ENCODE measurements around the gene PPP1R3F.

The PPP1R3F gene

DNA sequence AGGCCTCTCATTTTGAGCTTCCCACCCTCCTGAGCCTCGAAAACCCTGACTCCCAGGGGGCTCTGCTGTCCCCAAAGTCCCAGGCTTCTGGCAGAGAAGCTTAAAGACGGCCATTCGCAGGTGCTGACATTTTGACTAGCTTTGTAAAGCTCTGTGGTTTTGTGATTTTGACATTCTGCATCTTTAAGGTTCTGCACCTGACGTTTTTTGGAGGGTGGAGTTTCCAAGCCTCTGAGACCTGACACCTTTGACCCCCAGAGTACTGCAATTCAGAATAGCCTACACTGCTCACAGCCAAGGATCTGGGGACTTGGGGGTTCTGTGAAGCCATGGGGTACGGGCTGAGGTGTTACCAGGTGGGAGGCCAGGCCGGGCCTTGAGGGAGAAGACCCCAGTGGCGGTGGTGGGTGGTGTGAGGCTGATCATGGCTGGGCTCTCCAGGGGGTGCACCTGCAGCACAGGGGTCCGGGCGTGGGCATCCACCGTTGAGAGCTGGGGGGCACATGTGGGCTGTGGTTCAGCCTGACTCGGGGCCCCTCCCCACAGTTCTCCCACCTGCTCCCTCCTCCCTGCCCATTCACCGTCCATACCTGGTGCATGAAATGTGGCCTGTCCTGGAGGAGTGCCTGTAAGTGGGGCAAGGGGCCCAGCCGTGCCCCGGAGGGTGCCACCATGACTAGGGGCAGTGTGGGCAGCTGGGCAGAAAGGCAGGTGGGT is 12.4 kb upstream of the PPP1R3F start:
- ChIA-PET CTCF (interaction anchor here (0.6 kb wide), 1 partner anchor 144 kb away, joined by 3 read pairs; no protein-coding TSS in a partner anchor), POLR2A (interaction anchor here (1.5 to 6.1 kb wide), 2 partner anchors 8 to 11 kb away, joined by 5 to 42 read pairs; no protein-coding TSS in a partner anchor)
- TF ChIP-seq HDGF (IDR thresholded peaks at IDR 0.05; ENCODE audit: borderline replicate concordance) (no peak), ARNT (IDR thresholded peaks at IDR 0.05) (no peak), L3MBTL2 (conservative IDR thresholded peaks at IDR 0.05) (no peak), SUZ12 (IDR thresholded peaks at IDR 0.05) (no peak), NFRKB (IDR thresholded peaks at IDR 0.05) (no peak), BHLHE40 (IDR thresholded peaks at IDR 0.05; ENCODE audit: borderline replicate concordance) (no peak), FOXM1 (IDR thresholded peaks at IDR 0.05; ENCODE audit: borderline replicate concordance) (no peak)
- TF ChIP-seq, protein P1, sequence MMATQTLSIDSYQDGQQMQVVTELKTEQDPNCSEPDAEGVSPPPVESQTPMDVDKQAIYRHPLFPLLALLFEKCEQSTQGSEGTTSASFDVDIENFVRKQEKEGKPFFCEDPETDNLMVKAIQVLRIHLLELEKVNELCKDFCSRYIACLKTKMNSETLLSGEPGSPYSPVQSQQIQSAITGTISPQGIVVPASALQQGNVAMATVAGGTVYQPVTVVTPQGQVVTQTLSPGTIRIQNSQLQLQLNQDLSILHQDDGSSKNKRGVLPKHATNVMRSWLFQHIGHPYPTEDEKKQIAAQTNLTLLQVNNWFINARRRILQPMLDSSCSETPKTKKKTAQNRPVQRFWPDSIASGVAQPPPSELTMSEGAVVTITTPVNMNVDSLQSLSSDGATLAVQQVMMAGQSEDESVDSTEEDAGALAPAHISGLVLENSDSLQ (IDR thresholded peaks at IDR 0.05): no peak
- no peak for DNase-seq (ENCODE audit: extremely low spot score)

DNA sequence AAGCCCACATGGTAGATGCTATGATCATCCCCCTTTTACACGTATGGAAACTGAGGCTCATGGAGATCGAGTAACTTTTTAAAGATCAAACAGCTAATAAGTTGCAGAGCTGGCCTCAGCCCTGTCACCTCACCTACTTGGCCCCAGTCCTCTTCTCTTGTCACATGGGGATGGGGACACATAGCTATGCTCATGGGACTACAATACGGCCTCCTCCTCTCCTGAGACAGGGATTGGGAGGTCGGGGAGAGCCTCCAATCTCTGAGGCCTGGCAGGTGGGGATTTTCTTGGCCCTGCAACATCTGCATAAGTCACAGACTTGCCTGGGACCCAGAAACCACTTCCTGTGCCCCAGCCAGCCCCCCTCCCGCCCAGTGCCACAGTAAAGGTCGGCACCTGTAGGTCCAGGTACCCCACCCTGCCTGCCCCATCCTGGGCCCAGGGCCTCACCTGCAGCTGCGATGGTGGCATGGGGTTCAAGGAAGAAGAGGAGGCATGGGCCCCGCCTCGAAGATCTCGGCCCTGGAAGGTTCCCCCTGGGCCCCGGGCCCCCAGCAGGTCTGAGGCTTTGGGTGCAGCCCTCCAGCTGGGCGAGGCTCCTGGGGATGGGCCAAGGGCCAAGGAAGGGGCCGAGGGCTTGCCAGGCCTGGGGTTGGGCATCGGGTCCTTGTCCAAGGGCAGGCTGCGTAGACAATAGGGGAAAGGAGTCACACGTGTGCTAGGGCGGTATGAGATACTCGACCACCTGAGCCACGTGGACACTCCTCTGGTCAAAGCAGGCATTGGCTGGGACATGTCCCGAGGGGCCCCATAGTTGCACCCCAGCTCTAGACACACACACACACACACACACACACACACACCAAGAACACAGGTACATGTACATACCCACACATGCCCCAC is 11.5 kb upstream of the PPP1R3F start:
- DNase-seq (ENCODE audit: extremely low spot score): no peak
- no peak for TF ChIP-seq TARDBP (IDR thresholded peaks at IDR 0.05)
- TF ChIP-seq FOXA1 (IDR thresholded peaks at IDR 0.05): no peak
- POLR2A ChIA-PET: interaction anchor here (6.1 kb wide), 1 partner anchor 10 kb away, joined by 42 read pairs; no protein-coding TSS in a partner anchor
- CTCF ChIA-PET: interaction anchor here (0.7 kb wide), 1 partner anchor 10 kb away, joined by 3 read pairs; no protein-coding TSS in a partner anchor

DNA sequence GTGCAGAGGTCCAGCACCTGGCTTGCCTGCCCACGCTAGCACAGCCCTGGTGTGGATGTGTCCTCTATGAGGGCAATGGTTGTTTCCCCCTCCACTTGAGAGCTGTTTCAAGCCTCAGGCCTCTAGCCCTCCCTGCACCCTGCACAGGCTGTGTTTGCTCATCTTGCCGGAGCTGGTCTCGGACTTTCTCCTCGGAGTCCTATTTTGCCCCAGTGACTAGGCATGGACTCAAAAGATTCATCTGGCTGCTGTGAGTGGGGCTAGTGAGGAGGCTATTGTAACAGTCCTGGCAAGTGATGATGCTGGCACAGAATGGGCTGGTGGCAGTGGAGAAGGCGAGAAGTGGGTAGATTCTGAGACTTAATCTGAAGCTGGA is 10.9 kb upstream of the PPP1R3F start:
- TF ChIP-seq HDGF (IDR thresholded peaks at IDR 0.05; ENCODE audit: borderline replicate concordance): no peak
- TF ChIP-seq, protein P1 (IDR thresholded peaks at IDR 0.05): no peak
- no peak for TF ChIP-seq CTBP1 (IDR thresholded peaks at IDR 0.05; ENCODE audit: borderline replicate concordance)
- no peak for TF ChIP-seq L3MBTL2 (conservative IDR thresholded peaks at IDR 0.05)
- no peak for TF ChIP-seq BHLHE40 (IDR thresholded peaks at IDR 0.05; ENCODE audit: borderline replicate concordance)
- TF ChIP-seq ELF4 (IDR thresholded peaks at IDR 0.05): no peak
- TF ChIP-seq SUZ12 (IDR thresholded peaks at IDR 0.05): no peak
- TF ChIP-seq TARDBP (IDR thresholded peaks at IDR 0.05): no peak
- no peak for TF ChIP-seq NFRKB (IDR thresholded peaks at IDR 0.05)
- no peak for TF ChIP-seq ARNT (IDR thresholded peaks at IDR 0.05)
- TF ChIP-seq FOXM1 (IDR thresholded peaks at IDR 0.05; ENCODE audit: borderline replicate concordance): no peak
- TF ChIP-seq FOXA1 (IDR thresholded peaks at IDR 0.05): no peak
- no peak for TF ChIP-seq ZNF384 (IDR thresholded peaks at IDR 0.05)
- POLR2A ChIA-PET: interaction anchor here (6.1 kb wide), 1 partner anchor 9 kb away, joined by 42 read pairs; no protein-coding TSS in a partner anchor
- CTCF ChIA-PET: no interaction called here
- no peak for DNase-seq (ENCODE audit: extremely low spot score)

DNA sequence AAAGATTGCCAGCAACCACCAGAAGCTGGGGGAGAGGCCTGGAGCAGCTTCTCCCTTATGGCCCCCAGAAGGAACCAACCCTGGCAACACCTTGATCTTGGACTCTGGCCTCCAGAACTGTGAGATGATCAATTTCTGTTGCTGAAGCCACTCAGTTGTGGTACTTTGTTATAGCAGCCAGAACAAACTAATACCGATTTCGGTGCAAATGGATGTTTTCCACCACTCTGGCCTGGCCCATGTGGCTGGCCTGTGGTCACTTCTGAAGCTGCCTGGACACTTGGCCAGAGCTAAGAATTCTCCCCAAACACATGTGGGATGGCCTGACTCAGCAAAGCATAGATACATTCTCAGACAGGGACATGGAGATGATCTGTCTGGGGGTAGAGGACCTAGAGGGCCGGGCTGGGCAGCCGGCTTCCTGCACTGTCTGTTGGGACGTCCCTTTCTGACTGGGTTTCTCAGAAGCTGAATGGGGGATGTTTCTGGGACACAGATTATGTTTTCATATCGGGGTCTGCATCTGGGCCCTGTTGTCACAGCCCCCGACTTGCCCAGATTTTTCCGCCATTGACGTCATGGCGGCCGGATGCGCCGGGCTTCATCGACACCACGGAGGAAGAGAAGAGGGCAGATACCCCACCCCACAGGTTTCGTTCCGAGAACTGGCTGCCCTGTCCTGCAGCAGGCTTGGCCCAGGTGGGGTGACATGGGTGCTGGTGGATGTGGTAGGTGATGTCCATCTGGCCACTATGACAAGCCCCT is 9.2 kb upstream of the PPP1R3F start:
- CTCF ChIA-PET: no interaction called here
- DNase-seq (ENCODE audit: extremely low spot score): no peak
- POLR2A ChIA-PET: interaction anchor here (0.9 to 6.1 kb wide), 2 partner anchors 8 to 10 kb away, joined by 3 to 42 read pairs; no protein-coding TSS in a partner anchor
- TF ChIP-seq CTBP1 (IDR thresholded peaks at IDR 0.05; ENCODE audit: borderline replicate concordance): no peak
- no peak for TF ChIP-seq FOXK2 (IDR thresholded peaks at IDR 0.05)
- TF ChIP-seq HDGF (IDR thresholded peaks at IDR 0.05; ENCODE audit: borderline replicate concordance): no peak
- no peak for TF ChIP-seq FOXA1 (IDR thresholded peaks at IDR 0.05)
- no peak for TF ChIP-seq ARNT (IDR thresholded peaks at IDR 0.05)

GRCh38 chrX:49262603-49263002 is 7.0 kb upstream of the PPP1R3F start:
- DNase-seq (ENCODE audit: extremely low spot score): no peak
- TF ChIP-seq SP1 (IDR thresholded peaks at IDR 0.05) (no peak), ARNT (IDR thresholded peaks at IDR 0.05) (no peak), FOXM1 (IDR thresholded peaks at IDR 0.05; ENCODE audit: borderline replicate concordance) (no peak), LEF1 (IDR thresholded peaks at IDR 0.05; ENCODE audit: borderline replicate concordance) (no peak), FOXK2 (IDR thresholded peaks at IDR 0.05) (no peak), TARDBP (IDR thresholded peaks at IDR 0.05) (no peak), HDGF (IDR thresholded peaks at IDR 0.05; ENCODE audit: borderline replicate concordance) (no peak), FOXA1 (IDR thresholded peaks at IDR 0.05) (no peak), NFRKB (IDR thresholded peaks at IDR 0.05) (no peak), ZNF384 (IDR thresholded peaks at IDR 0.05) (no peak), ELF4 (IDR thresholded peaks at IDR 0.05) (no peak), BHLHE40 (IDR thresholded peaks at IDR 0.05; ENCODE audit: borderline replicate concordance) (no peak), CTBP1 (IDR thresholded peaks at IDR 0.05; ENCODE audit: borderline replicate concordance) (no peak), SUZ12 (IDR thresholded peaks at IDR 0.05) (no peak), L3MBTL2 (conservative IDR thresholded peaks at IDR 0.05) (no peak)
- TF ChIP-seq, protein P1 (IDR thresholded peaks at IDR 0.05): no peak
- CTCF ChIA-PET: no interaction called here
- POLR2A ChIA-PET: no interaction called here
